Omental fat pad (tissue), 4 donors: ENCODE measurements around the gene ATP13A3. TPM values are rescaled to one million over a fixed set of nuclear protein-coding genes. Genes with fewer than 3 reads are reported as not detected.
"Not testable (repeated sequence)": the region's sequence is repeated elsewhere in the genome, so short reads cannot be mapped to it uniquely, and the experiment has no call there.

Source experiments
- ATAC-seq: fragments of 150-250 bp; one replicate; pipeline ENCODE4 v1.9.1; 2016; ENCODE audit warnings: mild to moderate bottlenecking, moderate library complexity; ENCODE audit not compliant: low FRiP score
- DNase-seq: peaks from one replicate; pipeline ENCODE4 v3.0.0-alpha.2; 2019; ENCODE audit warnings: low spot score
- CTCF ChIP-seq, 3 donors: fragments of 450-650 bp; IDR thresholded peaks; one replicate each; pipeline ENCODE4 v1.5.1; 2016 to 2017; ENCODE audit warnings: antibody characterized with exemption in 3 of 3, mild to moderate bottlenecking in 3 of 3, moderate library complexity in 2 of 3
- total RNA-seq, 4 donors: library from RNA; depleted of rRNA; stranded (reverse); fragments of >200 nt; gene quantifications; one replicate each; pipeline ENCODE4 v1.1.0, GENCODE V29; 2016

ATP13A3 gene
- total RNA-seq, 4 donors from 2014 or later = 124 to 638 (median 294) TPM

GRCh38 chr3:194521510-194522260 lies 34.9 kb upstream of the ATP13A3 start:
- peak; percentile 55 for ATAC-seq
- TF ChIP-seq CTCF (IDR thresholded peaks at IDR 0.05) = no peak

GRCh38 chr3:194520682-194521162 lies 33.9 kb upstream of the ATP13A3 start:
- not testable (repeated sequence) for ATAC-seq, DNase-seq

More at GRCh38 chr3:194521510-194522260, 34.9 kb upstream of the ATP13A3 start:
- DNase-seq = no peak

- not testable (repeated sequence) for DNase-seq, ATAC-seq
Measured at GRCh38 chr3:194520201-194520600, 33.4 kb upstream of the ATP13A3 start.

- ATAC-seq (no peak), DNase-seq (no peak)
- TF ChIP-seq CTCF (IDR thresholded peaks at IDR 0.05) = no peak
Measured at GRCh38 chr3:194518652-194519051, 31.9 kb upstream of the ATP13A3 start.

- ATAC-seq (no peak), DNase-seq (no peak)
- no peak for TF ChIP-seq CTCF (IDR thresholded peaks at IDR 0.05)
Measured at GRCh38 chr3:194517333-194517732, 30.5 kb upstream of the ATP13A3 start.

- DNase-seq (no peak), ATAC-seq (no peak)
- no peak for TF ChIP-seq CTCF (IDR thresholded peaks at IDR 0.05)
Measured at GRCh38 chr3:194514626-194515025, 27.8 kb upstream of the ATP13A3 start.

GRCh38 chr3:194512895-194513601 lies 26.2 kb upstream of the ATP13A3 start:
- ATAC-seq = no peak
- no peak for DNase-seq
- no peak for TF ChIP-seq CTCF (IDR thresholded peaks at IDR 0.05)
